Mesothelial cell of epicardium (in vitro differentiated cells): ENCODE measurements around the gene STAM. TPM values are rescaled to one million over a fixed set of nuclear protein-coding genes. Genes with fewer than 3 reads are reported as not detected.
A peak's percentile ranks its signal among the peaks of the same experiment; 100 is the strongest.
"Not testable (repeated sequence)": the region's sequence is repeated elsewhere in the genome, so short reads cannot be mapped to it uniquely, and the experiment has no call there.

Experiments
- DNase-seq, 2 experiments: peaks; one replicate each; pipeline ENCODE4 v3.0.0; 2021; ENCODE audit warnings: low spot score in 2 of 2; ENCODE audit not compliant: unreplicated experiment in 2 of 2
- H3K27ac Mint-ChIP-seq: 2 replicates; pipeline ENCODE4 v1.8.0; 2021; ENCODE audit warnings: mixed read lengths
- H3K27me3 Mint-ChIP-seq: 2 replicates; pipeline ENCODE4 v1.8.0; 2021; ENCODE audit warnings: low read depth, mixed read lengths
- H3K36me3 Mint-ChIP-seq: 2 replicates; pipeline ENCODE4 v1.8.0; 2021; ENCODE audit warnings: mixed read lengths
- H3K4me1 Mint-ChIP-seq: 2 replicates; pipeline ENCODE4 v1.8.0; 2021; ENCODE audit warnings: mixed read lengths
- H3K4me3 Mint-ChIP-seq: 2 replicates; pipeline ENCODE4 v1.8.0; 2021; ENCODE audit warnings: mild to moderate bottlenecking, moderate library complexity, mixed read lengths
- H3K9me3 Mint-ChIP-seq: 2 replicates; pipeline ENCODE4 v1.8.0; 2021; ENCODE audit warnings: mixed read lengths
- CTCF ChIP-seq: fragments of 200-600 bp; sonication (generic); IDR thresholded peaks from one replicate; pipeline ENCODE4 v1.5.0; 2021; ENCODE audit warnings: antibody characterized with exemption; ENCODE audit not compliant: unreplicated experiment
- total RNA-seq: library from RNA; stranded (reverse); gene quantifications from 3 replicates; pipeline ENCODE4 v1.2.1, GENCODE V29; 2021

STAM gene
- total RNA-seq, 1 donor from 2014 or later = 31.3 TPM

DNA sequence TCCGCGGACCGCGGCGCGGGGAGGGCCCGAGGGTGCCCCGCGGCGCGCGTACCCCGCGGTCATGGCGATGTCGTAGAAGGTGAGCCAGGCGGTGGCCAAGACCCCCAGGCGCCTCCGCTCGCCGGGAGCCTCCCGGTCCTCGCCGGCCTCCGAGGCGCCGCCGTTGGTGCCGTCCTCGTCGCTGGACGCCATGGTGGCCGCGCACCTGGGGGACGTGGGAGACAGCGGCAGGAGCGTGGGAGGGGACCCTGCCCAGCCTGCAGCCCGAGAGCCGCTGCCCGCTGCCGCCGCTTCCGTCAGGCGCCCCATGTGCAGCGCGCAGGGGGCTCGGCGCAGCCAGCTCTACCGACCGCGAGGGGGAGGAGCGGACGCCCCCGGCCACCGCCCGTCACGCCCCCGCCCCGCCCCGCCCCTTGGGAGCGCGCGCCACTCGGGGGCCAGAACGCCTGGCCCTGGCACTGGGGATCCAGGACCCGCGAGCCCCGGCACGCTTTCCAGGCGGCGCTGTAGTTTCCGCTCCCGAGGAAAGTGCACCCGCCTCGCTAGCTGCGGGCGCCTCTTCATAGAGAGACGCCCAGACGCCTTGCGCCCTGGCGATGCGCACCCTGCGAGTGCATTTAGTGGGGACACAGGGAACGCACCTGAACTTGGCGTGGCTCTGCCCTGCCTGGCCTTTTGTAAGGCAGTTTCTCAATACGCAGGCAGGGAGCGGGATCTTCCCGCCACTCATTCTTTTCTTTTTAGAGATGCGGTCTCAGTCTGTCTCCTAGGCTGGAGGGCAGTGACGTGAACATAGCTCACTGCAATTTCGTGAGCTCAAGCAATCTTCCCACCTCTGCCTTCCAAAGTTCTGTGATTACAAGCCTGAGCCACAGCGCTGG is 26.7 kb upstream of the STAM start, which contains the start of gene HACD1:
Gene HACD1, minus strand, starts transcription at position 344 of the 881 bp plus-strand sequence. Its CDS starts 35 bp downstream, at position 309.
- peak; percentile 58 to 76 for DNase-seq
- H3K9me3 Mint-ChIP-seq = no peaks in the 10 kb centered on the region
- H3K27ac Mint-ChIP-seq = peak within 1 kb of the TSS; percentile 85
- peaks cover 11% of the 10 kb centered on the region for H3K27me3 Mint-ChIP-seq
- TF ChIP-seq CTCF = no peak
- no peaks in the 10 kb centered on the region for H3K36me3 Mint-ChIP-seq
- peak within 1 kb of the TSS; percentile 80 for H3K4me3 Mint-ChIP-seq
- H3K4me1 Mint-ChIP-seq = peaks cover 4% of the 10 kb centered on the region

DNA sequence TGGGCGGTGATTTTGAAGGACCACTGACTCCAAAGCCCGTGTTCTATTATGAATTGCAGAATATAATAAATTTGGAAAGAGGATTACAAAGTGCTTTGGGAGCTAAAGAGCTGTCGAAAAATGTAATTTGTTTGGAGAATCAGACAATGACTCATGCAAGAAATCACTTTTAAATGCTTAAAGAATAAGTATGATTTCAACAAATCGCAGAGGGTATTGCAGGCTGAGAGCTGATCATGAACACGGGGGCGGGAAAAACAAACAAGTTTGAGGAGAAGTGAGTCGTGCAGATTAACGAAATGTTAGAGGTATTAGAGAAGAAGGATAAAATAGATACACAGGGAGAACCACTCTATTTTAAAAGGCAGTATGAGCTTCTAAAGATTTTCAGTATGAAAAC is 21.9 kb upstream of the STAM start:
- DNase-seq = no peak
- Mint-ChIP-seq H3K27ac (no peak overlapping the region), H3K9me3 (no peaks in the 10 kb centered on the region), H3K36me3 (no peaks in the 10 kb centered on the region), H3K27me3 (peaks cover 20% of the 10 kb centered on the region), H3K4me3 (no peak overlapping the region), H3K4me1 (peaks cover 4% of the 10 kb centered on the region)
- TF ChIP-seq CTCF = no peak

- H3K27me3 Mint-ChIP-seq = peaks cover 12% of the 10 kb centered on the region
- no peak for TF ChIP-seq CTCF
- H3K9me3 Mint-ChIP-seq = no peaks in the 10 kb centered on the region
- H3K36me3 Mint-ChIP-seq = no peaks in the 10 kb centered on the region
- no peak overlapping the region for H3K4me3 Mint-ChIP-seq
- H3K4me1 Mint-ChIP-seq = no peaks in the 10 kb centered on the region
- no peak overlapping the region for H3K27ac Mint-ChIP-seq
- DNase-seq = no peak
These were observed 19.0 kb upstream of the STAM start for GRCh38 chr10:17624996-17625395.

- H3K27ac Mint-ChIP-seq = no peak overlapping the region
- H3K27me3 Mint-ChIP-seq = peaks cover 12% of the 10 kb centered on the region
- H3K9me3 Mint-ChIP-seq = no peaks in the 10 kb centered on the region
- H3K4me1 Mint-ChIP-seq = no peaks in the 10 kb centered on the region
- DNase-seq = no peak
- H3K36me3 Mint-ChIP-seq = no peaks in the 10 kb centered on the region
- no peak for TF ChIP-seq CTCF
- no peak overlapping the region for H3K4me3 Mint-ChIP-seq
These were observed 17.3 kb upstream of the STAM start for GRCh38 chr10:17626656-17627055.

- H3K9me3 Mint-ChIP-seq, H3K4me1 Mint-ChIP-seq, H3K36me3 Mint-ChIP-seq, H3K4me3 Mint-ChIP-seq, DNase-seq, H3K27me3 Mint-ChIP-seq, H3K27ac Mint-ChIP-seq: not testable (repeated sequence)
These were observed 11.4 kb upstream of the STAM start for GRCh38 chr10:17632590-17632989.

DNA sequence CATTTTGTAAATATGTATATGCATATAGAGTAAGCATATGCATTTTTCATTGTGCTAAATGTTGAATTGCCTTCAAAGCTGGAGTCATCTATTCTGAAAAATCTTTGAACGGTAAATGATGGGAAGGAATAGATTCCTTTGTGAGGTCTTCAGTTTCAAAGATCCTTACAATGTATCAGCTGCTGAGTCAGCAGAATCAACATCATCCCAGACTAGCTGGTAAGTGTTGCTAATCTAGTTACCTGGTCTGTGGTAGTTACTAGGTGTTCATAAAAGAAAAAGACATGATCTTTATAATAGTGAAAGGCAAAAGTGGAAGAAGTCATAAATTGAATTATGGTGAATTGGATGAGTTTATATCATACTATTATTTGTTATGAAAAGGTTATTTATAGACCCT is 10.6 kb upstream of the STAM start:
- Mint-ChIP-seq H3K4me1 (no peaks in the 10 kb centered on the region), H3K9me3 (peaks cover 9% of the 10 kb centered on the region), H3K36me3 (no peaks in the 10 kb centered on the region), H3K27me3 (no peaks in the 10 kb centered on the region), H3K4me3 (no peak overlapping the region), H3K27ac (no peak overlapping the region)
- DNase-seq = no peak
- no peak for TF ChIP-seq CTCF
